Measurements from ENCODE around the gene G6PC3. TPM values are rescaled to one million over a fixed set of nuclear protein-coding genes. Genes with fewer than 3 reads are reported as not detected.
A peak's percentile ranks its signal among the peaks of the same experiment; 100 is the strongest.

G6PC3 gene
- total and polyA plus RNA-seq, 2 donors = 10.5 to 86.1 TPM

- Histone ChIP-seq H3K4me3 (ENCODE audit: low read depth, low read length) (no peak overlapping the region), H3K36me3 (ENCODE audit: insufficient read depth) (no peaks in the 10 kb centered on the region), H3K4me1 (ENCODE audit: insufficient read depth) (peaks cover 3% of the 10 kb centered on the region), H3K27ac (ENCODE audit: low read depth) (no peak overlapping the region)
- DNase-seq (ENCODE audit: extremely low spot score) = no peak
- 87% methylated on average over 9 of the region's 9 CpGs for WGBS
Observed at GRCh38 chr17:44067545-44067940, 3.0 kb upstream of the G6PC3 start.

GRCh38 chr17:44069974-44070454 lies 521 bp upstream of the G6PC3 start:
- peak overlapping the region; percentile 45 for H3K4me3 ChIP-seq (ENCODE audit: low read depth, low read length)
- H3K36me3 ChIP-seq (ENCODE audit: insufficient read depth) = no peaks in the 10 kb centered on the region
- H3K27ac ChIP-seq (ENCODE audit: low read depth) = peak overlapping the region; percentile 65
- DNase-seq (ENCODE audit: extremely low spot score) = no peak
- WGBS = 15% methylated on average over 7 of the region's 7 CpGs
- H3K4me1 ChIP-seq (ENCODE audit: insufficient read depth) = peaks cover 3% of the 10 kb centered on the region

- H3K27ac ChIP-seq (ENCODE audit: low read depth) = peak overlapping the region; percentile 53
- H3K4me3 ChIP-seq (ENCODE audit: low read depth, low read length) = peak overlapping the region; percentile 45
- no peaks in the 10 kb centered on the region for H3K36me3 ChIP-seq (ENCODE audit: insufficient read depth)
- peaks cover 3% of the 10 kb centered on the region for H3K4me1 ChIP-seq (ENCODE audit: insufficient read depth)
- no peak for DNase-seq (ENCODE audit: extremely low spot score)
- 2% methylated on average over 3 of the region's 3 CpGs for WGBS
Observed at GRCh38 chr17:44071198-44071520, 624 bp downstream of the G6PC3 start.

- H3K4me1 ChIP-seq (ENCODE audit: insufficient read depth) = peaks cover 3% of the 10 kb centered on the region
- no peak for DNase-seq (ENCODE audit: extremely low spot score)
- H3K36me3 ChIP-seq (ENCODE audit: insufficient read depth) = no peaks in the 10 kb centered on the region
- no peak overlapping the region for H3K4me3 ChIP-seq (ENCODE audit: low read depth, low read length)
- H3K27ac ChIP-seq (ENCODE audit: low read depth) = no peak overlapping the region
- 31% methylated on average over 2 of the region's 2 CpGs for WGBS
Observed at GRCh38 chr17:44071772-44072171, 1.2 kb downstream of the G6PC3 start.

- H3K4me3 ChIP-seq (ENCODE audit: low read depth, low read length) = no peak overlapping the region
- peaks cover 3% of the 10 kb centered on the region for H3K36me3 ChIP-seq (ENCODE audit: insufficient read depth)
- no peak overlapping the region for H3K27ac ChIP-seq (ENCODE audit: low read depth)
- peaks cover 3% of the 10 kb centered on the region for H3K4me1 ChIP-seq (ENCODE audit: insufficient read depth)
- no peak for DNase-seq (ENCODE audit: extremely low spot score)
- WGBS = 74% methylated on average over 9 of the region's 9 CpGs
Observed at GRCh38 chr17:44074231-44074910, 3.8 kb downstream of the G6PC3 start.

GRCh38 chr17:44074911-44075285 lies 4.4 kb downstream of the G6PC3 start:
- H3K36me3 ChIP-seq (ENCODE audit: insufficient read depth) = peaks cover 3% of the 10 kb centered on the region
- peaks cover 3% of the 10 kb centered on the region for H3K4me1 ChIP-seq (ENCODE audit: insufficient read depth)
- WGBS = 90% methylated on average over 9 of the region's 9 CpGs
- no peak overlapping the region for H3K4me3 ChIP-seq (ENCODE audit: low read depth, low read length)
- no peak for DNase-seq (ENCODE audit: extremely low spot score)
- no peak overlapping the region for H3K27ac ChIP-seq (ENCODE audit: low read depth)

GRCh38 chr17:44075598-44076293 lies 5.2 kb downstream of the G6PC3 start:
- no peak overlapping the region for H3K4me3 ChIP-seq (ENCODE audit: low read depth, low read length)
- no peak for DNase-seq (ENCODE audit: extremely low spot score)
- no peak overlapping the region for H3K27ac ChIP-seq (ENCODE audit: low read depth)
- H3K4me1 ChIP-seq (ENCODE audit: insufficient read depth) = peaks cover 3% of the 10 kb centered on the region
- H3K36me3 ChIP-seq (ENCODE audit: insufficient read depth) = peaks cover 3% of the 10 kb centered on the region
- WGBS = 80% methylated on average over 10 of the region's 10 CpGs

- DNase-seq (ENCODE audit: extremely low spot score) = no peak
- Histone ChIP-seq H3K27ac (ENCODE audit: low read depth) (no peak overlapping the region), H3K4me1 (ENCODE audit: insufficient read depth) (peaks cover 2% of the 10 kb centered on the region), H3K4me3 (ENCODE audit: low read depth, low read length) (no peak overlapping the region), H3K36me3 (ENCODE audit: insufficient read depth) (peaks cover 3% of the 10 kb centered on the region)
- 64% methylated on average over 6 of the region's 6 CpGs for WGBS
Observed at GRCh38 chr17:44076716-44077594, 6.4 kb downstream of the G6PC3 start.

GRCh38 chr17:44077595-44077909 lies 7.0 kb downstream of the G6PC3 start:
- Histone ChIP-seq H3K4me1 (ENCODE audit: insufficient read depth) (no peaks in the 10 kb centered on the region), H3K36me3 (ENCODE audit: insufficient read depth) (peaks cover 3% of the 10 kb centered on the region), H3K4me3 (ENCODE audit: low read depth, low read length) (no peak overlapping the region), H3K27ac (ENCODE audit: low read depth) (no peak overlapping the region)
- 60% methylated on average over 4 of the region's 4 CpGs for WGBS
- no peak for DNase-seq (ENCODE audit: extremely low spot score)

- Histone ChIP-seq H3K27ac (ENCODE audit: low read depth) (no peak overlapping the region), H3K36me3 (ENCODE audit: insufficient read depth) (peaks cover 3% of the 10 kb centered on the region), H3K4me3 (ENCODE audit: low read depth, low read length) (no peak overlapping the region), H3K4me1 (ENCODE audit: insufficient read depth) (no peaks in the 10 kb centered on the region)
- WGBS = 89% methylated on average over 19 of the region's 19 CpGs
- no peak for DNase-seq (ENCODE audit: extremely low spot score)
Observed at GRCh38 chr17:44078412-44078811, 7.9 kb downstream of the G6PC3 start.

- Histone ChIP-seq H3K36me3 (ENCODE audit: insufficient read depth) (peaks cover 3% of the 10 kb centered on the region), H3K4me1 (ENCODE audit: insufficient read depth) (no peaks in the 10 kb centered on the region), H3K4me3 (ENCODE audit: low read depth, low read length) (no peak overlapping the region), H3K27ac (ENCODE audit: low read depth) (no peak overlapping the region)
- WGBS = 83% methylated on average over 18 of the region's 18 CpGs
- no peak for DNase-seq (ENCODE audit: extremely low spot score)
Observed at GRCh38 chr17:44079877-44080821, 9.6 kb downstream of the G6PC3 start.

GRCh38 chr17:44081681-44082080 lies 11.1 kb downstream of the G6PC3 start:
- Histone ChIP-seq H3K36me3 (ENCODE audit: insufficient read depth) (peaks cover 3% of the 10 kb centered on the region), H3K4me1 (ENCODE audit: insufficient read depth) (no peaks in the 10 kb centered on the region), H3K27ac (ENCODE audit: low read depth) (no peak overlapping the region), H3K4me3 (ENCODE audit: low read depth, low read length) (no peak overlapping the region)
- no peak for DNase-seq (ENCODE audit: extremely low spot score)
- WGBS = 94% methylated on average over 3 of the region's 3 CpGs

Measured in urinary bladder (tissue), 4 donors.